ACC112 (cell line): ENCODE data around the gene MMRN2.
"Not testable (repeated sequence)": the region's sequence is repeated elsewhere in the genome, so short reads cannot be mapped to it uniquely, and the experiment has no call there.

Experiments used
- H2AFZ ChIP-seq: fragments of 200-600 bp; sonication (generic); one replicate; pipeline ENCODE4 v1.6.0; 2017; ENCODE audit warnings: antibody characterized with exemption, low read length; ENCODE audit not compliant: unreplicated experiment
- H3K27ac ChIP-seq: fragments of 200-600 bp; sonication (generic); 2 replicates; pipeline ENCODE4 v1.5.1; 2014; ENCODE audit warnings: low read depth, mild to moderate bottlenecking, antibody characterized with exemption, low read length, moderate library complexity
- H3K27me3 ChIP-seq: fragments of 200-600 bp; sonication (generic); 2 replicates; pipeline ENCODE4 v1.6.1; 2014; ENCODE audit warnings: mild to moderate bottlenecking, antibody characterized with exemption, low read length, moderate library complexity, mixed read lengths; ENCODE audit not compliant: insufficient read depth
- H3K36me3 ChIP-seq: fragments of 200-600 bp; sonication (generic); 2 replicates; pipeline ENCODE4 v1.6.1; 2016; ENCODE audit warnings: mild to moderate bottlenecking, antibody characterized with exemption, low read length, moderate library complexity, mixed read lengths; ENCODE audit not compliant: insufficient read depth
- H3K4me1 ChIP-seq: fragments of 200-600 bp; sonication (generic); one replicate; pipeline ENCODE4 v1.6.1; 2016; ENCODE audit warnings: low read length, mixed read lengths; ENCODE audit not compliant: insufficient read depth, unreplicated experiment, control insufficient read depth
- H3K4me3 ChIP-seq: fragments of 200-600 bp; sonication (generic); 2 replicates; pipeline ENCODE4 v1.5.1; 2014; ENCODE audit warnings: mild to moderate bottlenecking, low read depth, low read length
- H3K79me2 ChIP-seq: fragments of 200-600 bp; sonication (generic); one replicate; pipeline ENCODE4 v1.6.0; 2016; ENCODE audit warnings: low read length; ENCODE audit not compliant: control insufficient read depth, unreplicated experiment, insufficient read depth

Gene MMRN2

DNA sequence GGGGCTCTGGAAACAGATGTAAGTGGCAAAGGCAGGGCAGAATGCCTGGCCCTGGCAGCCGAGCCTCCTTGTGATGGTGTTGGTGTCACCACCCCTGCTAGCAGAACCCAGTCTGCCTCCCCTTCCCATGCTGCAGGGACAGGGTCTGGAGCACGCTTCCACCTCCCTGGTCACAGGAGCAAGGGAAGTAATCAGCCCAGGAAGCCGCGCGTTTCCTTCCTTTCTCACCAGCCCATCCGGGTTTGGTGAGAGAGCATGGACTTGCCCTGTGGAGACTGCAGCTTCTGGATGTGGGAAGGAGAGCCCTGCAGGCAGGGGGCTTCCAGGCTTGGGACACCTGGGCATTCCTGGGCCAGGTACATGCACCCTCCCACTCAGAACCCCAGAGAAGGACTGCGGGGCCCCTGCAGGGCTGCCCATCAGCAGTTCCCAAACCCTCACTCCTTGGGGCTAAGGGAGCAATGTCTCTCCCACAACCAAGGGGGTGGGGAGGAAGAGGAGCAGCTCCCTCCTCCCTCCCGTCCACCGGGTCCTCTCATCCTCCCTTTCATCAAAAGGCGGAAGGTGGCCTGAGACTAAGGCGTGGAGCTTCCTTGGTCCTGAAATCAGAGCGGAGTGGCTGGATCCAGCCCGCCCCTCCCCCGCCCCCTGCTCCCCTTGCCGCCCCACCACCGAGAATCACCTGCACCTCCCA, 1.8 kb downstream of the MMRN2 start:
- Histone ChIP-seq H3K36me3 (no peaks in the 10 kb centered on the region), H2AFZ (no peak overlapping the region), H3K27ac (no peak overlapping the region), H3K27me3 (no peaks in the 10 kb centered on the region), H3K79me2 (no peaks in the 10 kb centered on the region), H3K4me3 (no peak overlapping the region), H3K4me1 (peaks cover 28% of the 10 kb centered on the region)

DNA sequence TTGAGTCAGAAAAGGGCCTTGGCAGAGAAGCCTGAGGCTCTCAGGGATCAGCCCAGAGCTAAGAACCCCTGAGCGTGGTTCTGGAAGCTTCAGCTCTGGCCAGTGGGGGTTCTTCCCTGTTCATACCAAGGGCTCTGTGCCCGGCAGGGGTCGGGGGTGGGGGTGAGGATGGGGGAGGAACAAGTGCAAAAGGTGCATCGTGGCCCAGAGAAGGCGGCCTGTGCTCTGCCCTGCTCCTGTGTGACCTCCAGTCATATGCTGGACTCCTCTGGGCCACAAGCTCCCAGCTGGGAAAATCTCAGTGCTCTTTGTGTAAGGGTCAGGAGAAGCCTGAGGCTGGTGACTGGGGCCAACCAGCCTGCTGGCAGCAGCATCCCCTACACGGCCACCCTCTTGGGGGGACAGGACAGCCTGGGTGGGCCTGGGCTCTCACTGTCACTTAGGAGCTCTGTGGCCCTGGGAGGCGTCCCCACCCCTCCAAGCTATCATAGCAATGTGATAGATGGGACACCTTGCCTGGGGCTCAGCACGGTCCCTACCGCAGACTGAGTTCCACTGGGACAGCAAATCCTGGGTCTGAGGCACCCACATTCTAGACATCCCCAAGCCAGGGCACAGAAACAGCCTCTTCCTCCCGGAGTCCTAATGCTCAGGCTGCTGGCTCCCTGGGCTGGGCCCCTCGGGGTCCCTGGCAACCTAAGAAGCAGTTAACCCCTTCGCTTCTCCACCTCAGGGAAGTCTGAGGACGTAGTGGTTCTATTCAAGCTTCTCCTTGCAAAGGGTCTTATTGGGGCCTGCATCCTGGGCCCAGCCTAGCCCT, 2.5 kb downstream of the MMRN2 start:
- H3K27me3 ChIP-seq: no peaks in the 10 kb centered on the region
- H3K4me3 ChIP-seq: no peak overlapping the region
- no peak overlapping the region for H3K27ac ChIP-seq
- H3K4me1 ChIP-seq: peaks cover 20% of the 10 kb centered on the region
- no peaks in the 10 kb centered on the region for H3K36me3 ChIP-seq
- H2AFZ ChIP-seq: no peak overlapping the region
- no peaks in the 10 kb centered on the region for H3K79me2 ChIP-seq

DNA sequence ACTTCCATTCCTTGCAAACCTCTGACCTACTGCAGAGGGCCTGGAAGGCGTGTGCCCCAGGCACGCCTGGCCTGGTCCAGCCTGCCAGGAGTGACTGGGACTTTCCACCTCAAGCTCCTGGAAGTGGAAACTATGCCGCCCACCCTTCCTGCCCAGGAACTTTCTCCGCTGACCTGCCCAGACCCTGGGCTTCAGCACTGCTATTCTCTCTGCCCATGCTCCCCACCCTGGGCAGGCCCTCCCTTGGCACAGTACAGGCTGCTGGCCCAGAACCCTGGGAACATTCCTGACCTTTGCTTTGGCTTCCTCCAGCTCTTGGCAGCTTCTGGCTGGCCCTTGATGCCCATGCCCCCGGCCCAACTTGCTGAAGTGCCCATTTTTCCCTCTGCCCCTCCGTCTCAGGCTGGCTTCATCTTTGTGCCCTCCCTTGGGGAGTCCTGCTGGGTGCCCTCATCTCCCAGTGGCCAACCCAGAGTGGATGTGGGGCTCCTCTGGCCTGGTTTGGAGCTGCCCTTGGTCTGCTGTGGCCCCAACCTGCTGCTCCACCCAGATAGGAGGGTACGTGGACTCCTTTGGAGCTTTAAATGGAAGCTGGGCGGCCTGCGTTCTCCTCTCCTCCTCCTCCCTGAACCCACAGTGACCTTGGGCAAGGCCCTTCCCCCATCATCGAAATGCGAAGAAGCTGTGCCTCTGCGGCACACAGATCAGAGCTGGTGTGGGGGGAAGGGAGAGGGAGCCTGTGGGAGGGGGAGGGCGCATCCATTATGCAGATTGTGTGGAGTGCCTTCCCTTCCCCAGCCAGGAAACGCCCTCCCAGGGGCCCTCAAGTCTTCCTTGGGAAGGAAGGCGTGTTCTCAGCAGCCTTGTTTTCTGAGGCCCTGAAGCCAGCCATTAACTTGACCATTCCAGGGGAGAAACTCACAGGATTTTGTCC, 3.4 kb downstream of the MMRN2 start:
- Histone ChIP-seq H3K4me1 (peaks cover 11% of the 10 kb centered on the region), H3K36me3 (no peaks in the 10 kb centered on the region), H3K79me2 (no peaks in the 10 kb centered on the region), H3K4me3 (no peak overlapping the region), H3K27ac (no peak overlapping the region), H2AFZ (no peak overlapping the region), H3K27me3 (no peaks in the 10 kb centered on the region)

DNA sequence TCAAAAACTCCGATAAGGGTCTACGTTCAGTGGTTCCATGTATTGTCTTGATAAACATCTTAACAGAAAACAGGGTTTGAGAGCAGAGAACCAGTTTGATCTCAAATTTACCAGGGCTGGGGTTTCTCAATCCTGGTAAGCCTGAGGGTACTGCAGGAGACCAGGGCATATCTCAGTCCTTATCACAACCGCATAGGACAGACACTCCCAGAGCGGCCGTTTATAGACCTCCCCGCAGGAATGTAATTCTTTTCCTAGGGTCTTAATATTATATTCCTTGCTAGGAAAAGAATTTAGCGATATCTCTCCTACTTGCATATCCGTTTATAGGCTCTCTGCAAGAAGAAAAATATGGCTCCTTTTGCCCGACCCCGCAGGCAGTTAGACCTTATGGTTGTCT, 4.7 kb downstream of the MMRN2 start:
- not testable (repeated sequence) for H3K4me3 ChIP-seq, H3K36me3 ChIP-seq

DNA sequence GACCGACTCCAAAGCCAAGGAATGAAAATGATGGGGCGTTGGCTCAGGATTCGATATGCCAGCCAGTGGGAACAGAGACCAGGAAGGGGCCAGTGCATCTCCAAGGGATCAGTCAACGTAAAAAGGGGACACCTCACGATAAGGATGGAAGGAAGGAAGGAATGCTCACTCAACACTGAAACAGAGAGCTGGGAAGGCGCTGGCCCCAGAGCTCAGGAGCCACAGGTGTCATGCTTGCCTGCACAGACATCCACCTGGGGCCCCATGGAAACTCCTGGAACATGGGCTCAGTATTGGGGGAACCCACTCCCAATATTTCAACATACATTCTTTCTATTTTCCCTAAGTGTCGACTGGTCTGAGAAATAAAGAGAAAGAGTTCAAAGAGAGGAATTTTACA, 5.3 kb downstream of the MMRN2 start:
- Histone ChIP-seq H3K36me3 (no peaks in the 10 kb centered on the region), H3K27ac (no peak overlapping the region), H2AFZ (no peak overlapping the region), H3K27me3 (no peaks in the 10 kb centered on the region), H3K4me3 (no peak overlapping the region), H3K4me1 (peaks cover 5% of the 10 kb centered on the region), H3K79me2 (no peaks in the 10 kb centered on the region)

More for the DNA sequence above, 4.7 kb downstream of the MMRN2 start:
- not testable (repeated sequence) for H3K27me3 ChIP-seq, H3K79me2 ChIP-seq, H3K27ac ChIP-seq, H2AFZ ChIP-seq, H3K4me1 ChIP-seq

DNA sequence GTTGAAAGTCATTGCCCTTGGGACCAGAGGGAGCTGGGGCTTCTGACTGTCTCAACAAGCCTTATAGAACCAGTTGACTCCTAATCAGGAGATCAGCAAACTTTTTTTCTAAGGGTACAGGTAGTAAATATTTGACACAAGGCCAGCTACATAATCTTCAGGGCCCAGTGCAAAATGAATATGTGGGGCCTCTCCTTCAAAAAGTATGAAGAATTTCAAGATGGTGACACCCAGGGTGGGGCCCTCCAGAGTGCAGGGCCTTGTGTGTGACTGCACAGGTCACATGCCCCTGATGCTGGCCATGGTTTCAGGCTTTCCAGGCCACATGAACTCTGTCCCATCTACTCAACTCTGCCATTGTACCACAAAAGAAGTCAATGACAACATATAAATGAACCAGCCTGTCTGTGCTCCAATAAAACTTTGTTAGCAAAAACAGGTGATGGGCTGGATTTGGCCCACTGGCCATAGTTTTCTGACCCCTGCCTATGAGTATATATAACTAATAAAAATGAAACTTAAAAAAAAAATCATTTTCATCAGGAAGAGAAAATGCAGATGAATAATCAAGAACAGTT, 6.1 kb downstream of the MMRN2 start:
- no peak overlapping the region for H3K4me3 ChIP-seq

DNA sequence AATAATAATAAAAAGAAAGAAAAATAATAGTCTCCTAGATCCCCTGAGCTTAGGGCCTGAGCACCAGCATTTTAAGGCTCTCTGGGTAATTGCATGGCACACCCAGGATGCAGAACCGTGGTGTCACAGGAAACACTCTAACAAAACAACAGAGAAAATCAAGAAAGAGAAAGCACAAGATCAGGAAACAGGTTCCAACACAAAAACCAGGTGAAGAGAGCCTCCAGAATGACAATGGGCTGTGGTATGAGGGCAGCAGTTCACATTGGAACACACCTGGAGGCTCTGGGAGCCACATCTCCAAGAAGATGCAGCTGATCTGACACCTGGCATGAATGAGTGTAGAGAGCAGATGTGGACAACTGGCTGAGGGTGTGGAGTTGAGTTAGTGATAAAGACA, 7.1 kb downstream of the MMRN2 start:
- Histone ChIP-seq H2AFZ (no peak overlapping the region), H3K27me3 (no peaks in the 10 kb centered on the region), H3K4me3 (no peak overlapping the region), H3K4me1 (peaks cover 5% of the 10 kb centered on the region), H3K36me3 (no peaks in the 10 kb centered on the region), H3K27ac (no peak overlapping the region), H3K79me2 (no peaks in the 10 kb centered on the region)

More for the DNA sequence above, 6.1 kb downstream of the MMRN2 start:
- no peaks in the 10 kb centered on the region for H3K27me3 ChIP-seq
- no peaks in the 10 kb centered on the region for H3K36me3 ChIP-seq
- no peaks in the 10 kb centered on the region for H3K79me2 ChIP-seq
- H2AFZ ChIP-seq: no peak overlapping the region
- no peak overlapping the region for H3K27ac ChIP-seq
- peaks cover 5% of the 10 kb centered on the region for H3K4me1 ChIP-seq

DNA sequence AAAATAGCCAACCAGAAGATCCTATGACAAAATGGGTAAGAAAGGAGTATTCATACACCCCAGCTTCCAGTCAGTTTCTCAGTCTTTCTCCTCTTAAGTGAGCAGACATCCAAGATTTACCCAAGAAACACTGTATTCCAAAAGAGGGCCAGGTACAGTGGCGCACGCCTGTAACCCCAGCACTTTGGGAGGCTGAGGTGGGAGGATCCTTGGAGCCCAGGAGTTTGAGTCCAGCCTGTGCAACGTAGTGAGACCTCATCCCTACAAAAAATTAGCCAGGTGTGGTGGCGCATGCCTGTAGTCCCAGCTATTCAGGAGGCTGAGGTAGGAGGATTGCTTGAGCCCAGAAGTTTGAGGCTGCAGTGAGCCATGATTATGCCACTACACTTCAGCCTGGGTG, 9.6 kb downstream of the MMRN2 start:
- H3K79me2 ChIP-seq, H2AFZ ChIP-seq, H3K27ac ChIP-seq, H3K36me3 ChIP-seq, H3K4me1 ChIP-seq, H3K4me3 ChIP-seq, H3K27me3 ChIP-seq: not testable (repeated sequence)

DNA sequence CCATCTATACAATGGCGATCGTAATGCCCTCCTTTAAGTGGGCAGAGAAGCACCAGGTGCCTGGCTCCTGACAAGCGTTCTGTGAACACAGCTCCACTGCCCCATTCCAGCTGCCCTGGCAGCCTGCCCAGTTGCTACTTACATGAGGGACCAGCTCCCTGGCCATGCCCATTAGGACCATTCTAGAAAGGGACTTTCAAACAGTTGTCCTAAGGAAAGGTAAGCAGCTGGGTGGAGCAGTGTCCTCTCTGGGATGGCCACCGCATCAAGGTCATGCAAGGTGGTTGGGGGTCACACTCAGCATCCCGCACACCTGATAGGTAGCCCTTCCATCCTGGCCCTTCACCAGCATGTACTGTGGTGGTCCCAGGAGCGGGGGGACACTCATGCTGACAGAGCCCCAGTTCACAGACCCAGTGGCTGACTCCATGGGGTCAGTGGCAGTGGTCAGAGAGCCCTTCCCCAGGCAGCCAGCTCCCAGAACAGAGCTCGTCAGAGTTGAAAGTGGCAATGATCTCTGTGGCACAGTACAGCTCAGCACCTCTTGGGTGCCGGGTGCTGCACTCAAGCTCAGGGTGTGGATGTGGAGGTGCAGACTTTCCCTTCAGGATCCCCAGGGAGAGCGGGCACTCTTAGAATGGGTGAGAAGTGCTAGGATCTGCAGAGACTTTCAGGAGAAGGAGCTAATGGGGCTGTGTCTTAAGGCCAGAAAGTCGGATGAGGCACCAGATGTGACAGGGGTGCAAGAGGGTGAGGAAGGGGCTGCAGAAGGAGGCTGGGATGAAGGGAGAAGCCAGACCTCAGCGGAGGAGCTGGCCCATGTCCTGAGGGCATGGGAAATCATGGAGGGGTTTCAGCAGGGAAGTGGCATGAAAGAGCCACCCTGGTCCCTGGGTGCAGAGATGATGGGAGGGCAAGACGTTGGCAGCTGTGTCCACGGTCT, 10.9 kb downstream of the MMRN2 start:
- Histone ChIP-seq H3K4me1 (no peaks in the 10 kb centered on the region), H2AFZ (no peak overlapping the region), H3K79me2 (no peaks in the 10 kb centered on the region), H3K27me3 (peaks cover 7% of the 10 kb centered on the region; the same call in 1 of the 2 replicates), H3K27ac (no peak overlapping the region), H3K4me3 (no peak overlapping the region), H3K36me3 (no peaks in the 10 kb centered on the region)
